ENCODE data around the gene OST4. TPM values are rescaled to one million over a fixed set of nuclear protein-coding genes. Genes with fewer than 3 reads are reported as not detected.

Gene OST4
- total RNA-seq, 1 donor from 2014 or later, result 245 TPM

DNA sequence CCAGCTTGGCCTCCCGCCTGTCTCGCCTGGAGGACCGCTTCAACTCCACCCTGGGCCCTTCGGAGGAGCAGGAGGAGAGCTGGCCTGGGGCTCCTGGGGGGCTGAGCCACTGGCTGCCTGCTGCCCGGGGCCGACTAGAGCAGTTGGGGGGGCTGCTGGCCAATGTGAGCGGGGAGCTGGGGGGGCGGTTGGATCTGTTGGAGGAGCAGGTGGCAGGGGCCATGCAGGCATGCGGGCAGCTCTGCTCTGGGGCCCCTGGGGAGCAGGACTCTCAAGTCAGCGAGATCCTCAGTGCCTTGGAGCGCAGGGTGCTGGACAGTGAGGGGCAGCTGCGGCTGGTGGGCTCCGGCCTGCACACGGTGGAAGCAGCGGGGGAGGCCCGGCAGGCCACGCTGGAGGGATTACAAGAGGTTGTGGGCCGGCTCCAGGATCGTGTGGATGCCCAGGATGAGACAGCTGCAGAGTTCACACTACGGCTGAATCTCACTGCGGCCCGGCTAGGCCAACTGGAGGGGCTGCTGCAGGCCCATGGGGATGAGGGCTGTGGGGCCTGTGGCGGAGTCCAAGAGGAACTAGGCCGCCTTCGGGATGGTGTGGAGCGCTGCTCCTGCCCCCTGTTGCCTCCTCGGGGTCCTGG lies 11.4 kb upstream of the OST4 start:
- no peak for DNase-seq (ENCODE audit: low spot score, unreplicated experiment)
- Mint-ChIP-seq H3K9me3 (ENCODE audit: low read depth) (no peaks in the 10 kb centered on the region), H3K4me3 (ENCODE audit: low read depth) (no peak overlapping the region), H3K36me3 (ENCODE audit: insufficient read depth) (no peaks in the 10 kb centered on the region), H3K27ac (no peak overlapping the region), H3K27me3 (peaks cover 26% of the 10 kb centered on the region), H3K4me1 (ENCODE audit: low read depth) (peaks cover 13% of the 10 kb centered on the region)
- TF ChIP-seq, protein P1, sequence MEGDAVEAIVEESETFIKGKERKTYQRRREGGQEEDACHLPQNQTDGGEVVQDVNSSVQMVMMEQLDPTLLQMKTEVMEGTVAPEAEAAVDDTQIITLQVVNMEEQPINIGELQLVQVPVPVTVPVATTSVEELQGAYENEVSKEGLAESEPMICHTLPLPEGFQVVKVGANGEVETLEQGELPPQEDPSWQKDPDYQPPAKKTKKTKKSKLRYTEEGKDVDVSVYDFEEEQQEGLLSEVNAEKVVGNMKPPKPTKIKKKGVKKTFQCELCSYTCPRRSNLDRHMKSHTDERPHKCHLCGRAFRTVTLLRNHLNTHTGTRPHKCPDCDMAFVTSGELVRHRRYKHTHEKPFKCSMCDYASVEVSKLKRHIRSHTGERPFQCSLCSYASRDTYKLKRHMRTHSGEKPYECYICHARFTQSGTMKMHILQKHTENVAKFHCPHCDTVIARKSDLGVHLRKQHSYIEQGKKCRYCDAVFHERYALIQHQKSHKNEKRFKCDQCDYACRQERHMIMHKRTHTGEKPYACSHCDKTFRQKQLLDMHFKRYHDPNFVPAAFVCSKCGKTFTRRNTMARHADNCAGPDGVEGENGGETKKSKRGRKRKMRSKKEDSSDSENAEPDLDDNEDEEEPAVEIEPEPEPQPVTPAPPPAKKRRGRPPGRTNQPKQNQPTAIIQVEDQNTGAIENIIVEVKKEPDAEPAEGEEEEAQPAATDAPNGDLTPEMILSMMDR (IDR thresholded peaks at IDR 0.05; ENCODE audit: unreplicated experiment), result no peak

DNA sequence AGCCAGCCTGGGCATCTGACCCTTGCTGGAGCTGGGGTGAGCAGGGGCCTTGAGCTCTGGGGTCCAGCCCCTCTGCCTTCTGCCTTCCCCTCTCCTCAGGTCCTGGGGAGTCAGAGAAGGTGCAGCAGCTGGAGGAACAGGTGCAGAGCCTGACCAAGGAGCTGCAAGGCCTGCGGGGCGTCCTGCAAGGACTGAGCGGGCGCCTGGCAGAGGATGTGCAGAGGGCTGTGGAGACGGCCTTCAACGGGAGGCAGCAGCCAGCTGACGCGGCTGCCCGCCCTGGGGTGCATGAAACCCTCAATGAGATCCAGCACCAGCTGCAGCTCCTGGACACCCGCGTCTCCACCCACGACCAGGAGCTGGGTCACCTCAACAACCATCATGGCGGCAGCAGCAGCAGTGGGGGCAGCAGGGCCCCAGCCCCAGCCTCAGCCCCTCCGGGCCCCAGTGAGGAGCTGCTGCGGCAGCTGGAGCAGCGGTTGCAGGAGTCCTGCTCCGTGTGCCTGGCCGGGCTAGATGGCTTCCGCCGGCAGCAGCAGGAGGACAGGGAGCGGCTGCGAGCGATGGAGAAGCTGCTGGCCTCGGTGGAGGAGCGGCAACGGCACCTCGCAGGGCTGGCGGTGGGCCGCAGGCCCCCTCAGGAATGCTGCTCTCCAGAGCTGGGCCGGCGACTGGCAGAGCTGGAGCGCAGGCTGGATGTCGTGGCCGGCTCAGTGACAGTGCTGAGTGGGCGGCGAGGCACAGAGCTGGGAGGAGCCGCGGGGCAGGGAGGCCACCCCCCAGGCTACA lies 10.7 kb upstream of the OST4 start:
- H3K4me3 Mint-ChIP-seq (ENCODE audit: low read depth), result no peak overlapping the region
- H3K27me3 Mint-ChIP-seq, result peaks cover 24% of the 10 kb centered on the region
- TF ChIP-seq, protein P1 (IDR thresholded peaks at IDR 0.05; ENCODE audit: unreplicated experiment), result no peak
- no peak for DNase-seq (ENCODE audit: low spot score, unreplicated experiment)
- peaks cover 12% of the 10 kb centered on the region for H3K4me1 Mint-ChIP-seq (ENCODE audit: low read depth)
- H3K9me3 Mint-ChIP-seq (ENCODE audit: low read depth), result no peaks in the 10 kb centered on the region
- H3K27ac Mint-ChIP-seq, result no peak overlapping the region
- H3K36me3 Mint-ChIP-seq (ENCODE audit: insufficient read depth), result no peaks in the 10 kb centered on the region

DNA sequence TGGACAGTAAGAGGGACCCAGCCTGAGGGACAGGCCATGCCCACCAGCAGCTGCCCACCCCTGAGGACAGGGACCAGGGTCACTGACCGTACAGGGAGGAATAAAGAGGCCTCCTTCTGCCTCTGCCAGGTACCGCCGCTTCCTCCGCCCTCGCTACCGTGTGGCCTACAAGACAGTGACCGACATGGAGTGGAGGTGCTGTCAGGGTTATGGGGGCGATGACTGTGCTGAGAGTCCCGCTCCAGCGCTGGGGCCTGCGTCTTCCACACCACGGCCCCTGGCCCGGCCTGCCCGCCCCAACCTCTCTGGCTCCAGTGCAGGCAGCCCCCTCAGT lies 9.1 kb upstream of the OST4 start:
- H3K36me3 Mint-ChIP-seq (ENCODE audit: insufficient read depth), result no peaks in the 10 kb centered on the region
- no peak for DNase-seq (ENCODE audit: low spot score, unreplicated experiment)
- no peak overlapping the region for H3K4me3 Mint-ChIP-seq (ENCODE audit: low read depth)
- TF ChIP-seq, protein P1 (IDR thresholded peaks at IDR 0.05; ENCODE audit: unreplicated experiment), result no peak
- H3K27me3 Mint-ChIP-seq, result peaks cover 32% of the 10 kb centered on the region
- H3K4me1 Mint-ChIP-seq (ENCODE audit: low read depth), result peaks cover 10% of the 10 kb centered on the region
- no peak overlapping the region for H3K27ac Mint-ChIP-seq
- H3K9me3 Mint-ChIP-seq (ENCODE audit: low read depth), result no peaks in the 10 kb centered on the region

DNA sequence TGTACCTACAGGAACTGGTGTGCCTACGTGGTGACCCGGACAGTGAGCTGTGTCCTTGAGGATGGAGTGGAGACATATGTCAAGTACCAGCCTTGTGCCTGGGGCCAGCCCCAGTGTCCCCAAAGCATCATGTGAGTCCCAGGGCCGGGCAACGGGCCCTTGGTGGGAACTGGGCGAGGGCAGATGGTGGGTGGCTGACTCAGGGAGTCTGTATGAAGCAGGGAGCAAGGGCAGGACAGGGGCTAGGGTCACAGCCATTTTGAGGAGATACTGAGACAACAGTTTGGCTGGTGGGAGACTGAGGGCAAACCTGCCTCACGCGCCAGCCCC lies 8.7 kb upstream of the OST4 start:
- TF ChIP-seq, protein P1 (IDR thresholded peaks at IDR 0.05; ENCODE audit: unreplicated experiment), result no peak
- H3K36me3 Mint-ChIP-seq (ENCODE audit: insufficient read depth), result no peaks in the 10 kb centered on the region
- peaks cover 6% of the 10 kb centered on the region for H3K4me1 Mint-ChIP-seq (ENCODE audit: low read depth)
- H3K4me3 Mint-ChIP-seq (ENCODE audit: low read depth), result no peak overlapping the region
- H3K27me3 Mint-ChIP-seq, result peaks cover 29% of the 10 kb centered on the region
- no peak overlapping the region for H3K27ac Mint-ChIP-seq
- H3K9me3 Mint-ChIP-seq (ENCODE audit: low read depth), result no peaks in the 10 kb centered on the region
- DNase-seq (ENCODE audit: low spot score, unreplicated experiment), result no peak

DNA sequence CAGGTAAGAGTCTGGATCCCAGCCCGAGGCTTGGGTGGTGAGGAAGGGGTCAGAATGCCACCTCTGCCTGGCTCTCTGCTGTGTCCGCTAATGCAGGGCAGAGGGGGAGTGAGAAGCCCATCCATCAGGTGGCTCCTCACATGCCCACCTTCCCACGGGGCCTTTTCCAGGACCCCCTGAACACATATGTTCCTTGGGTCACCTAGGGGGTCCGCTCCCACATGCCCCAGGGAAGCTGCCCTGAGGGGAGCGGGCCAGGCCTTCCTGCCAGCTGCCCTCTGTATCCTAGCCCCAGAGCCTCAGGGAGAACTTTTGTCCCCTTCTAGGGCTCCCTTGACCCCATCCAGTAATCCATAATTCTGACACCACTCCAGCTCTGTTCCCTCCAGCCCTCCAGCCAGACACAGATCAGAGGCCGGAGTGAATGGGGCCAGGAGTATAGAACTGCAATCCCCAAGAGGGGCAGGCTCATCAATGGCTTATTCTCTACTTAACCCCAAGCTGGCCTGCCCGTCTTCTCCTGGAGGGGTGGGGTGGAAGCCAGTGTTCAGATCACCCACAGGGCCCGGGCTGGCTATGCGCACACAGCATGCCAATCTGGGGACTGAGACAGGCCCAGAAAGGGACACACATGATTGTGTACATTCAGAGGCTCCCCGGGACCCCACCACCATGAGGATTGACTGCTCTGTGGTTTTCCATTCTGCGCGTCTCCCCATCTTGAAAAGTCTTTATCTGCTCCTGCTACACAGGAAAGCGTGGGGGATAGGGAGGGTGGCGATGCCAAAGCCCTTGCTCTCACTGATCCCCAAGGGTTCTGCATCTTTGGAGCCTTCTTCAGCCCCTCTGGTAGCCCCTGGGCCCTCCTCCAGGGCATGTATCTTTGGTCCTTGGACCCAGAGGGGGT lies 8.0 kb upstream of the OST4 start:
- TF ChIP-seq, protein P1 (IDR thresholded peaks at IDR 0.05; ENCODE audit: unreplicated experiment), result no peak
- Mint-ChIP-seq H3K4me3 (ENCODE audit: low read depth) (no peak overlapping the region), H3K9me3 (ENCODE audit: low read depth) (no peaks in the 10 kb centered on the region), H3K27ac (no peak overlapping the region), H3K27me3 (peaks cover 31% of the 10 kb centered on the region), H3K4me1 (ENCODE audit: low read depth) (peaks cover 6% of the 10 kb centered on the region), H3K36me3 (ENCODE audit: insufficient read depth) (no peaks in the 10 kb centered on the region)
- no peak for DNase-seq (ENCODE audit: low spot score, unreplicated experiment)

Measured in progenitor cell of endocrine pancreas (in vitro differentiated cells).